GM06990 (cell line): ENCODE results near the gene SETD3.
"Not testable (repeated sequence)": the region's sequence is repeated elsewhere in the genome, so short reads cannot be mapped to it uniquely, and the experiment has no call there.

Source experiments
- DNase-seq: peaks from one replicate; pipeline ENCODE4 v3.0.0-alpha.2; 2011; ENCODE audit not compliant: insufficient read length; ENCODE audit errors: extremely low read depth
- H3K27me3 ChIP-seq: replicated peaks from 2 replicates; pipeline ENCODE4 v1.6.0; 2011; ENCODE audit warnings: low read length; ENCODE audit not compliant: control insufficient read depth, insufficient read depth
- H3K36me3 ChIP-seq: 2 replicates; pipeline ENCODE4 v1.5.1; 2011; ENCODE audit warnings: low read length; ENCODE audit not compliant: control insufficient read depth, insufficient read depth
- H3K4me3 ChIP-seq: replicated peaks from 2 replicates; pipeline ENCODE4 v1.5.1; 2011; ENCODE audit warnings: low read depth, mild to moderate bottlenecking, control low read depth, low read length
- CTCF ChIP-seq: IDR thresholded peaks from 2 replicates; pipeline ENCODE4 v1.5.1; 2011; ENCODE audit warnings: low read length, control low read depth, mild to moderate bottlenecking, inconsistent platforms; ENCODE audit not compliant: insufficient read depth, poor library complexity, severe bottlenecking

The SETD3 gene

GRCh38 chr14:99351166-99352007 is 129.3 kb downstream of the SETD3 start:
- no peak for DNase-seq
- H3K4me3 ChIP-seq: no peak overlapping the region
- H3K36me3 ChIP-seq: no peaks in the 10 kb centered on the region
- no peak for TF ChIP-seq CTCF
- H3K27me3 ChIP-seq: no peaks in the 10 kb centered on the region; the same call in 1 of the 2 replicates

GRCh38 chr14:99350751-99351150 is 129.9 kb downstream of the SETD3 start:
- TF ChIP-seq CTCF: no peak
- H3K27me3 ChIP-seq: no peaks in the 10 kb centered on the region; the same call in 1 of the 2 replicates
- H3K4me3 ChIP-seq: no peak overlapping the region
- DNase-seq: no peak
- H3K36me3 ChIP-seq: no peaks in the 10 kb centered on the region

- Histone ChIP-seq H3K27me3 (no peaks in the 10 kb centered on the region; the same call in 1 of the 2 replicates), H3K4me3 (no peak overlapping the region), H3K36me3 (no peaks in the 10 kb centered on the region)
- no peak for TF ChIP-seq CTCF
- DNase-seq: no peak
Measured at GRCh38 chr14:99349721-99350495, 130.8 kb downstream of the SETD3 start.

- no peak for TF ChIP-seq CTCF
- Histone ChIP-seq H3K36me3 (no peaks in the 10 kb centered on the region), H3K4me3 (no peak overlapping the region), H3K27me3 (no peaks in the 10 kb centered on the region; the same call in 1 of the 2 replicates)
- DNase-seq: no peak
Measured at GRCh38 chr14:99348816-99349614, 131.6 kb downstream of the SETD3 start.

GRCh38 chr14:99348231-99348630 is 132.4 kb downstream of the SETD3 start:
- DNase-seq, H3K27me3 ChIP-seq, H3K4me3 ChIP-seq, H3K36me3 ChIP-seq: not testable (repeated sequence)
